Activated naive CD4-positive, alpha-beta T cell treated with anti-CD3 and anti-CD28 coated beads, Interleukin-2, amount 50 U/mL, for 24 hours (primary cell): ENCODE data around the gene CLCN1.

Experiments
- H3K27ac Mint-ChIP-seq: one replicate; pipeline ENCODE4 v1.8.0; 2021; ENCODE audit warnings: mild to moderate bottlenecking, mixed read lengths
- H3K27me3 Mint-ChIP-seq: one replicate; pipeline ENCODE4 v1.8.0; 2021; ENCODE audit warnings: mixed read lengths
- H3K36me3 Mint-ChIP-seq: one replicate; pipeline ENCODE4 v1.8.0; 2021; ENCODE audit warnings: mixed read lengths
- H3K4me1 Mint-ChIP-seq: one replicate; pipeline ENCODE4 v1.8.0; 2021; ENCODE audit warnings: mixed read lengths
- H3K4me3 Mint-ChIP-seq: one replicate; pipeline ENCODE4 v1.8.0; 2021; ENCODE audit warnings: mild to moderate bottlenecking, mixed read lengths
- H3K9me3 Mint-ChIP-seq: one replicate; pipeline ENCODE4 v1.8.0; 2021; ENCODE audit warnings: mixed read lengths

CLCN1 gene

GRCh38 chr7:143381427-143382125 lies 65.7 kb downstream of the CLCN1 start:
- no peaks in the 10 kb centered on the region for H3K27me3 Mint-ChIP-seq
- no peaks in the 10 kb centered on the region for H3K36me3 Mint-ChIP-seq
- H3K27ac Mint-ChIP-seq: no peak overlapping the region
- peak overlapping the region; percentile 72 for H3K4me3 Mint-ChIP-seq
- H3K9me3 Mint-ChIP-seq: no peaks in the 10 kb centered on the region
- peaks cover 30% of the 10 kb centered on the region for H3K4me1 Mint-ChIP-seq

GRCh38 chr7:143382126-143382790 lies 66.3 kb downstream of the CLCN1 start:
- H3K27me3 Mint-ChIP-seq: no peaks in the 10 kb centered on the region
- H3K27ac Mint-ChIP-seq: no peak overlapping the region
- H3K4me1 Mint-ChIP-seq: peaks cover 24% of the 10 kb centered on the region
- no peaks in the 10 kb centered on the region for H3K9me3 Mint-ChIP-seq
- peak overlapping the region; percentile 72 for H3K4me3 Mint-ChIP-seq
- no peaks in the 10 kb centered on the region for H3K36me3 Mint-ChIP-seq

GRCh38 chr7:143382791-143383641 lies 67.1 kb downstream of the CLCN1 start:
- peak overlapping the region; percentile 72 for H3K4me3 Mint-ChIP-seq
- no peaks in the 10 kb centered on the region for H3K27me3 Mint-ChIP-seq
- H3K9me3 Mint-ChIP-seq: no peaks in the 10 kb centered on the region
- H3K27ac Mint-ChIP-seq: no peak overlapping the region
- no peaks in the 10 kb centered on the region for H3K36me3 Mint-ChIP-seq
- peaks cover 20% of the 10 kb centered on the region for H3K4me1 Mint-ChIP-seq

GRCh38 chr7:143383642-143383957 lies 67.7 kb downstream of the CLCN1 start:
- peaks cover 15% of the 10 kb centered on the region for H3K4me1 Mint-ChIP-seq
- H3K36me3 Mint-ChIP-seq: no peaks in the 10 kb centered on the region
- H3K27me3 Mint-ChIP-seq: no peaks in the 10 kb centered on the region
- H3K27ac Mint-ChIP-seq: no peak overlapping the region
- no peaks in the 10 kb centered on the region for H3K9me3 Mint-ChIP-seq
- no peak overlapping the region for H3K4me3 Mint-ChIP-seq

- Mint-ChIP-seq H3K36me3 (no peaks in the 10 kb centered on the region), H3K4me1 (peaks cover 9% of the 10 kb centered on the region), H3K9me3 (no peaks in the 10 kb centered on the region)
Observed at GRCh38 chr7:143384148-143384547, 68.2 kb downstream of the CLCN1 start.

GRCh38 chr7:143384661-143385631 lies 69.0 kb downstream of the CLCN1 start:
- Mint-ChIP-seq H3K4me3 (no peak overlapping the region), H3K9me3 (no peaks in the 10 kb centered on the region), H3K27ac (no peak overlapping the region), H3K36me3 (peaks cover 2% of the 10 kb centered on the region), H3K27me3 (no peaks in the 10 kb centered on the region), H3K4me1 (peaks cover 5% of the 10 kb centered on the region)

More at GRCh38 chr7:143384148-143384547, 68.2 kb downstream of the CLCN1 start:
- Mint-ChIP-seq H3K4me3 (no peak overlapping the region), H3K27ac (no peak overlapping the region), H3K27me3 (no peaks in the 10 kb centered on the region)

- Mint-ChIP-seq H3K27ac (no peak overlapping the region), H3K27me3 (no peaks in the 10 kb centered on the region), H3K4me1 (peaks cover 6% of the 10 kb centered on the region), H3K4me3 (no peak overlapping the region), H3K9me3 (no peaks in the 10 kb centered on the region), H3K36me3 (peaks cover 4% of the 10 kb centered on the region)
Observed at GRCh38 chr7:143385891-143386781, 70.2 kb downstream of the CLCN1 start.

- Mint-ChIP-seq H3K27ac (no peak overlapping the region), H3K27me3 (no peaks in the 10 kb centered on the region), H3K36me3 (peaks cover 4% of the 10 kb centered on the region), H3K4me1 (peaks cover 6% of the 10 kb centered on the region), H3K9me3 (no peaks in the 10 kb centered on the region), H3K4me3 (no peak overlapping the region)
Observed at GRCh38 chr7:143387156-143387975, 71.5 kb downstream of the CLCN1 start.

- H3K4me3 Mint-ChIP-seq: no peak overlapping the region
- no peak overlapping the region for H3K27ac Mint-ChIP-seq
- no peaks in the 10 kb centered on the region for H3K27me3 Mint-ChIP-seq
- peaks cover 4% of the 10 kb centered on the region for H3K36me3 Mint-ChIP-seq
- no peaks in the 10 kb centered on the region for H3K9me3 Mint-ChIP-seq
- H3K4me1 Mint-ChIP-seq: peaks cover 6% of the 10 kb centered on the region
Observed at GRCh38 chr7:143388051-143388450, 72.1 kb downstream of the CLCN1 start.

- H3K9me3 Mint-ChIP-seq: no peaks in the 10 kb centered on the region
- H3K36me3 Mint-ChIP-seq: peaks cover 4% of the 10 kb centered on the region
- no peak overlapping the region for H3K4me3 Mint-ChIP-seq
- H3K27me3 Mint-ChIP-seq: no peaks in the 10 kb centered on the region
- no peak overlapping the region for H3K27ac Mint-ChIP-seq
- H3K4me1 Mint-ChIP-seq: peaks cover 6% of the 10 kb centered on the region
Observed at GRCh38 chr7:143388491-143389101, 72.7 kb downstream of the CLCN1 start.

GRCh38 chr7:143389316-143390103 lies 73.6 kb downstream of the CLCN1 start:
- no peaks in the 10 kb centered on the region for H3K27me3 Mint-ChIP-seq
- H3K4me1 Mint-ChIP-seq: peaks cover 6% of the 10 kb centered on the region
- H3K36me3 Mint-ChIP-seq: peaks cover 4% of the 10 kb centered on the region
- H3K9me3 Mint-ChIP-seq: no peaks in the 10 kb centered on the region
- peak overlapping the region; percentile 83 for H3K27ac Mint-ChIP-seq
- no peak overlapping the region for H3K4me3 Mint-ChIP-seq

- Mint-ChIP-seq H3K4me3 (no peak overlapping the region), H3K27ac (peak overlapping the region; percentile 83)
Observed at GRCh38 chr7:143390104-143390772, 74.3 kb downstream of the CLCN1 start.

More at GRCh38 chr7:143390104-143390772, 74.3 kb downstream of the CLCN1 start:
- no peaks in the 10 kb centered on the region for H3K27me3 Mint-ChIP-seq
- H3K36me3 Mint-ChIP-seq: peaks cover 7% of the 10 kb centered on the region
- H3K4me1 Mint-ChIP-seq: peaks cover 9% of the 10 kb centered on the region
- H3K9me3 Mint-ChIP-seq: no peaks in the 10 kb centered on the region
